Loucy (cell line): ENCODE results near the gene TF.

ENCODE experiments used
- H2AFZ ChIP-seq: fragments of 200-600 bp; sonication (generic); 2 replicates; pipeline ENCODE4 v1.6.0; 2016; ENCODE audit warnings: antibody characterized with exemption, mild to moderate bottlenecking, low read length, moderate library complexity
- H3F3A ChIP-seq: fragments of 200-600 bp; 2 replicates; pipeline ENCODE4 v1.6.0; 2016; ENCODE audit warnings: antibody characterized with exemption, low read depth, mild to moderate bottlenecking
- H3K27me3 ChIP-seq: fragments of 200-600 bp; sonication (generic); 2 replicates; pipeline ENCODE4 v1.6.1; 2014; ENCODE audit warnings: low read length, mild to moderate bottlenecking; ENCODE audit not compliant: insufficient read depth, poor library complexity, severe bottlenecking
- H3K36me3 ChIP-seq: fragments of 200-600 bp; sonication (generic); 2 replicates; pipeline ENCODE4 v1.6.1; 2016; ENCODE audit warnings: low read length; ENCODE audit not compliant: insufficient read depth
- H3K4me1 ChIP-seq: fragments of 200-600 bp; sonication (generic); 2 replicates; pipeline ENCODE4 v1.5.1; 2014; ENCODE audit warnings: low read length, mild to moderate bottlenecking; ENCODE audit not compliant: insufficient read depth, poor library complexity, severe bottlenecking
- H3K4me2 ChIP-seq: fragments of 200-600 bp; sonication (generic); 2 replicates; pipeline ENCODE4 v1.6.0; 2014; ENCODE audit warnings: antibody characterized with exemption, low read length, low read depth, mild to moderate bottlenecking; ENCODE audit not compliant: poor library complexity, severe bottlenecking
- H3K4me3 ChIP-seq: fragments of 200-600 bp; sonication (generic); 2 replicates; pipeline ENCODE4 v1.5.1; 2014; ENCODE audit warnings: low read length, mild to moderate bottlenecking, mixed read lengths; ENCODE audit not compliant: poor library complexity, severe bottlenecking
- H3K79me2 ChIP-seq: fragments of 200-600 bp; sonication (generic); 2 replicates; pipeline ENCODE4 v1.6.1; 2014; ENCODE audit warnings: low read length; ENCODE audit not compliant: insufficient read depth
- H3K9ac ChIP-seq: fragments of 200-600 bp; sonication (generic); 2 replicates; pipeline ENCODE4 v1.6.0; 2014; ENCODE audit warnings: mild to moderate bottlenecking, low read depth, low read length, moderate library complexity; ENCODE audit not compliant: poor library complexity, severe bottlenecking
- H3K9me2 ChIP-seq: fragments of 200-600 bp; sonication (generic); replicated peaks from 2 replicates; pipeline ENCODE4 v1.6.1; 2016; ENCODE audit warnings: low read depth, low read length, mixed read lengths
- H3K9me3 ChIP-seq: fragments of 200-600 bp; sonication (generic); 2 replicates; pipeline ENCODE4 v1.6.1; 2014; ENCODE audit warnings: mild to moderate bottlenecking, antibody characterized with exemption, low read length, low read depth; ENCODE audit not compliant: insufficient read depth
- H4K20me1 ChIP-seq: fragments of 200-600 bp; sonication (generic); 2 replicates; pipeline ENCODE4 v1.6.0; 2014; ENCODE audit warnings: antibody characterized with exemption, low read length, mild to moderate bottlenecking; ENCODE audit not compliant: insufficient read depth, poor library complexity, severe bottlenecking
- EZH2phosphoT487 ChIP-seq: fragments of 200-600 bp; IDR thresholded peaks from 2 replicates; pipeline ENCODE4 v1.6.1; 2018; ENCODE audit warnings: antibody characterized with exemption, mild to moderate bottlenecking, moderate library complexity, borderline replicate concordance
- TF ChIP-seq, protein P1 (sequence below): fragments of 200-600 bp; sonication (generic); conservative IDR thresholded peaks from 2 replicates; pipeline ENCODE4 v1.5.1; 2014; ENCODE audit warnings: mild to moderate bottlenecking, antibody characterized with exemption, low read length

TF gene

DNA sequence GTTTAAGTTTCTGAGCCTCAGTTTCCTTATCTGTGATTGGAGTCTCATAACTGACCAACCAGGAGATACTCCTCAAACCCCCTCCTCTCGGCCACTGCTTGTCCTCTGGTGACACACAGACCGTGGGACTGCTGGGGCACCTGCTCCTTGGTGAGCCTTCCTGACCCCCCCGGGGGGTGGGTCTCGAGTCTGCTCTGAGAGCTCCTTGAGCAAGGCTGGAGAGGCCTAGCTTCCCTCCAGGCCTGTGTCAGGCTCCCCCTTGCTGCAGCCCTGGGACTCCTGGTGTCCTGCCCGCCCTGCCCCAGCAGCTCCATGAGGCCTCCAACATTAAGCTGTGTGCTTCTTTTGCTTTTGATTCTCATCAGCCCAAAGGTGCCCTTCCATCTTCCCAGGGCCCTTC lies 87.1 kb downstream of the TF start:
- Histone ChIP-seq H3K79me2 (no peaks in the 10 kb centered on the region), H3K9ac (no peak overlapping the region), H3K4me1 (no peaks in the 10 kb centered on the region), H3K9me2 (no peaks in the 10 kb centered on the region), H3K36me3 (no peaks in the 10 kb centered on the region), H3K27me3 (no peaks in the 10 kb centered on the region), H3K4me3 (no peak overlapping the region), H3K9me3 (no peaks in the 10 kb centered on the region), H3F3A (no peaks in the 10 kb centered on the region), H2AFZ (no peak overlapping the region), H3K4me2 (no peak overlapping the region), H4K20me1 (no peaks in the 10 kb centered on the region)
- no peak for TF ChIP-seq EZH2phosphoT487

DNA sequence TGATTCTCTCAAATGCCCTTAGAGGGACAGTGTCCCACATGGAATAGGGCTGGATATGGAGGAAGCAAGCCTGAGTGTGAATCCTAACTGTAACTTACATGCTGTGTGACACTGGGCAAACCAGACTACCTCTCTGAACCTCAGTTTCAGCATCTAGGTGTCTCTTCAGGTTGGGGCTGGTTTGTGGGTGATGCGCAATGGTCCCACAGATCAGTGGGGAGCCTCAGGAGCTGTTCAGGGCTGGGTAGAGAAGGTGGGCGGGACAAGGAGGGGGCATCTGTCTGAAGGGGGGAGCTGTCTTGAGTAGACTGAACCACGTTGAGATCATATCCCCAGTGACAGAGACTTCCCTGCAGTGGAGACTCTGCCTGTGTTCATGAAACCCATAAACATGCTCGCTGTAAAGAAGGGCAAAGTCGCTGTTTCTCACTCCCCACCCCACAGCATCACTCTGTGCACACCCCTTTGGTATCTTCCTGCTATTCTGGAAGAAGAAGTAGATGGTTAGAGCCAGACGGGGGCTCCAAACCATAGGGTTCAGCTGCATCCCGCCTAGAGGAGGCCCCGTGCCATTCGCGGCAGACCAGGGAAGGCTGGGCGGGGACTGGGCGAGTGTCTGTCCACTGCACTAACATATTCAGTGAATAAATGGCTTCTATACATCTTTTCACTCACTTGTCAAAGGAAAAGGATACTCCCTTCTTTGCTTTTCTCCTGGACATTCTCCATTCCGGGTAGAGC lies 87.9 kb downstream of the TF start:
- TF ChIP-seq EZH2phosphoT487, result no peak
- TF ChIP-seq, protein P1, sequence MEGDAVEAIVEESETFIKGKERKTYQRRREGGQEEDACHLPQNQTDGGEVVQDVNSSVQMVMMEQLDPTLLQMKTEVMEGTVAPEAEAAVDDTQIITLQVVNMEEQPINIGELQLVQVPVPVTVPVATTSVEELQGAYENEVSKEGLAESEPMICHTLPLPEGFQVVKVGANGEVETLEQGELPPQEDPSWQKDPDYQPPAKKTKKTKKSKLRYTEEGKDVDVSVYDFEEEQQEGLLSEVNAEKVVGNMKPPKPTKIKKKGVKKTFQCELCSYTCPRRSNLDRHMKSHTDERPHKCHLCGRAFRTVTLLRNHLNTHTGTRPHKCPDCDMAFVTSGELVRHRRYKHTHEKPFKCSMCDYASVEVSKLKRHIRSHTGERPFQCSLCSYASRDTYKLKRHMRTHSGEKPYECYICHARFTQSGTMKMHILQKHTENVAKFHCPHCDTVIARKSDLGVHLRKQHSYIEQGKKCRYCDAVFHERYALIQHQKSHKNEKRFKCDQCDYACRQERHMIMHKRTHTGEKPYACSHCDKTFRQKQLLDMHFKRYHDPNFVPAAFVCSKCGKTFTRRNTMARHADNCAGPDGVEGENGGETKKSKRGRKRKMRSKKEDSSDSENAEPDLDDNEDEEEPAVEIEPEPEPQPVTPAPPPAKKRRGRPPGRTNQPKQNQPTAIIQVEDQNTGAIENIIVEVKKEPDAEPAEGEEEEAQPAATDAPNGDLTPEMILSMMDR, result no peak
- Histone ChIP-seq H3K4me2 (no peak overlapping the region), H3K79me2 (no peaks in the 10 kb centered on the region)

GRCh38 chr3:133834621-133835417 lies 88.6 kb downstream of the TF start:
- H3K9me2 ChIP-seq, result no peaks in the 10 kb centered on the region
- H2AFZ ChIP-seq, result no peak overlapping the region
- H3F3A ChIP-seq, result no peaks in the 10 kb centered on the region
- H3K27me3 ChIP-seq, result no peaks in the 10 kb centered on the region
- H3K4me3 ChIP-seq, result no peak overlapping the region
- TF ChIP-seq, protein P1, result no peak
- TF ChIP-seq EZH2phosphoT487, result no peak
- H3K36me3 ChIP-seq, result no peaks in the 10 kb centered on the region
- H4K20me1 ChIP-seq, result no peaks in the 10 kb centered on the region
- no peaks in the 10 kb centered on the region for H3K9me3 ChIP-seq
- H3K4me1 ChIP-seq, result no peaks in the 10 kb centered on the region
- no peak overlapping the region for H3K4me2 ChIP-seq
- no peaks in the 10 kb centered on the region for H3K79me2 ChIP-seq
- H3K9ac ChIP-seq, result no peak overlapping the region

More for the DNA sequence above, 87.9 kb downstream of the TF start:
- Histone ChIP-seq H2AFZ (no peak overlapping the region), H3K36me3 (no peaks in the 10 kb centered on the region), H4K20me1 (no peaks in the 10 kb centered on the region), H3K27me3 (no peaks in the 10 kb centered on the region), H3K4me3 (no peak overlapping the region), H3F3A (no peaks in the 10 kb centered on the region), H3K9me3 (no peaks in the 10 kb centered on the region), H3K9ac (no peak overlapping the region), H3K4me1 (no peaks in the 10 kb centered on the region), H3K9me2 (no peaks in the 10 kb centered on the region)
